NCI-H1417 treated with DMSO at 0.1 percent for 48 hours (cell line): Measurements from ENCODE around the gene ARFIP1.
"Not testable (repeated sequence)": the region's sequence is repeated elsewhere in the genome, so short reads cannot be mapped to it uniquely, and the experiment has no call there.

Source experiments
- DNase-seq: peaks from one replicate; lab custom pipeline; 2025; lab: John Stamatoyannopoulos, UW

Gene ARFIP1

DNA sequence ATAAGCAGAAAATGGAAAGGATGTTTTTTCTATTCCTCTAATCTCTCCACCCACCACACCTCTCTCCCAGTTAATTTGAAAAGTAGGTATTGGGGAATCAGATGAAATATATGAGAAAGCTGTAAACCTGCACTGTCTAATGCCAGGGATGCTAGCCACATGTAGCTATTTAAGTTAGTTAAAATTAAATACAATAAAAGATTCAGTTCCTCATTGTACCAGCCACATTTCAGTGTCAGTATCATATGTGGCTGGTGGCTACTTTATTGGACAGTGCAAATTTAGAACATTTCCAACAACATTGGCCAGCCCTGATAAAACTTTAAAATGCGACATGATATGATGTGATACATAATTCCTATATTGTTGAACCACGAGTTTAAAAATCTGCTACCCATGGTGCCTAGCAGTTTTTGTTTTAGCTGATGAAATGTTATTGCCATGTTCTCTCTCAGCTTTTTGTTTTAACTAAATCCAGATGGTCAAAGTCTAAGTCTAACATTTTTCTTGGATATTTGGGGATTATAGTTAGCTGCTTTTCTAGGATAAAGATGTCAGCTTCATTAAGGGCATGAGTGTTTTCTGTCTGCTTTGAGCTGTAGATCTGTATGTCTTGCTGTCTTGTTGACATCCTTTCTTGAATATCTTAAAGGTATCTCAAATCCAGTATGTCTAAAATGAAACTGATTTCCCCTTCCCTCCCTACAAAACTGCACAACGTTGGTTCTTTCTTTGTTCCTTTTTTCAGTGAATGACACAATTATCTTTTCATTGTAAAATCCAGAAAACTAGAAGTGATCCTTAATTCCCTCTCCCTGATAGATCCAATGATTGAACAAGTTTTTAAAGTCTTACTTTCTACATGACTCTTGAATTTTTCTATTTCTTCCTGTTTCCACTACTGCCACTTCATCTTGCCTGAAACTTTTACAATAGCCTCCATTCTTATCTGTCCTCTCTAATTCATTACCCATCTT is 6.2 kb downstream of the ARFIP1 start:
- no peak for DNase-seq

DNA sequence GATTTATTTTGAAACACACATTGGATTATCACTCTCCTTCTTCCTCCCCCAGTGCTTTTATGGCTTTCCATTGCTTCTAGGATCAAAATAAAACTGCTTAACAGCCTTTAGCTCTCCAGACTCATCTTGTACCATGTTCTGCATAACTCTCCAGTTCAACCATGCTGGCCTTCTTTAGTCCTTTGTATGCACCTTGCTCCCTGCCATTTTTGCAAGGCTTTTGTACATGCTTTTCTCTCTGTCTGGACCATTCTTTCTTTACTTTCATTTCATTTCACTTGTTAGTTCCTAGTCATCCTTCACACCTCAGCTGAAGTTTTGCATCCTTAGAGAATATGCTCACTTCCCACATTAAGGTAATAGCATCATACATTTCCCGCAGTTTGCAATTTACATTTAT is 6.9 kb downstream of the ARFIP1 start:
- DNase-seq, result no peak

DNA sequence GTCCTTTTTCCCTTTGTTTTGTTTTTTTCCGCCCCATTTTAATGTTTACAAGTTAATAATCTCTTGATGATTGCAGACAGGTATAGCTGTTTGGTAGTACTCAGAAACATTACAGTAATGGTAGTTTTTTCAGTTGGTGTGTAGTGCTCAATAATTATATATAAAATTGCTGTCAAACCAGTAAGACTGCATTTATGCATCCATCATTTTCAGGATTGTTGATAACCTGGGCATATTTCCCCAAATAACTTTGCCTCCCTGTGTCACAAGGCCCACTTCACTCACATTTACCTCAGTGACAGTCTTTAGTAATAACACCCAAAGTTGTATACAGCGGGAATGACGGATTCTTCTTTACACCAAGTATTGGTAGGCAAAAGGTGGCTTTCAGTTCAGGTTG is 16.1 kb downstream of the ARFIP1 start:
- DNase-seq, result no peak

DNA sequence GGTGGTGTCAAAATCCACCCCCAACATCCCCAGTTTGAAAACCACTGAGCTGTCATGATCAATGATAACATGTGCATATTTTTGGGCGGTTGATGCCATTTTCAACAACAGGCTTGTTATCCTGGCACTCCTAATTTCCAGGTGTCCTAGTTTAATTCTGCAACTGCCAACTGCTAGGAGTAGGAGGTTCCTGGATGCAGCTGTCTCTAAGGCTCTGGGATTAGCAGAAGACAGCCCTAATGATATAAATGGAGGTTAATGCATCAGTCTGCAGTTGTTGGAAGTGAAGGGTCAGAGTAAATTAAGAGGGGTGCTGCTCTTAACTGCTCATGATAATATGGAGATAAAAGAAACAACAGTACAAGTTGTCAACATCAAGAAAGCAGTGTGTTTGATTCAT is 23.8 kb downstream of the ARFIP1 start:
- DNase-seq, result no peak

DNA sequence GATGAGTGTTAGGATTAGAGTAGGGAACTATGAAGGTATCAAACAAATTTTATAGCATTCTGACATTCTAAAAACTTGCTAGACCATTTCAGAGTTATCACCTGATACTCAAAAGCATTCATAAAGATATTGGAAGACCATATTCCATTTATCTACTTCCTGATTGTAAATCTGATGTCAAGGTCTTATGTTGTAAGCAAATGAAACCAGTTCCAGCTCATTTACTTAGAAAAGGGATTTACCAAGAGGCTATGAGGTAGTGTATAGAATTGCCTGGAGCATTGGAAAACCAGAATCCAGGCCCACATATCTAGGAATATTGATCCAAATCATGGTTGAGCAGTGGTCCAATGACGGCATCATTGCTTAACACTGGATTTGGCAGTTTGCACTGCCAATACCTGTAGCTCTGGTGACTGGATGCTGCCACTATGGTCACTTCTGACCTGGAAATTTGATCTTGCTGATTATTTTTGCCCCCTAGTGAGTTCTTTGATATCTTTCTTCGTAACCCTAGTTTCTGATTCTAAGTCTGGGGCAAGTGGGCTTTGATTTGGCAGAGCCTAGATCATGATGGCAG is 25.4 kb downstream of the ARFIP1 start:
- no peak for DNase-seq

DNA sequence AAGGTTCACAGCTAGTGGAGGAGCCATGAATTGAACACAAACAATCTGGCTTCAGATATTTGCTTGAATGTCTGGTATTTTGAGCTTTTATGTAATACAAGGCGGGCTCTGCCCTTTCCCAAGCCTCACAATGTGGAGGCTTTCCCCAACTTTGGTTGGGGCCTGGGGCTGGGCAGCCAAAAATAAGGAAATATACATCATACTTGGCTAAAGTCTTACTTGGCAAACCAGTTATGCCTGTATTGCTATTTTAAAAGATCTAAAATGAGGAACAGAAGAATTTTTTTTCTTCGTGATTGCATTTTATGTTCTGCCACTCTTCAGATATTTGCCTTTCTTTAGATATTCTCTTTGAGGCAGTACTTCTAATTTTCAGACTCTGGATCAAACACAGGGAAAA is 26.1 kb downstream of the ARFIP1 start:
- no peak for DNase-seq

DNA sequence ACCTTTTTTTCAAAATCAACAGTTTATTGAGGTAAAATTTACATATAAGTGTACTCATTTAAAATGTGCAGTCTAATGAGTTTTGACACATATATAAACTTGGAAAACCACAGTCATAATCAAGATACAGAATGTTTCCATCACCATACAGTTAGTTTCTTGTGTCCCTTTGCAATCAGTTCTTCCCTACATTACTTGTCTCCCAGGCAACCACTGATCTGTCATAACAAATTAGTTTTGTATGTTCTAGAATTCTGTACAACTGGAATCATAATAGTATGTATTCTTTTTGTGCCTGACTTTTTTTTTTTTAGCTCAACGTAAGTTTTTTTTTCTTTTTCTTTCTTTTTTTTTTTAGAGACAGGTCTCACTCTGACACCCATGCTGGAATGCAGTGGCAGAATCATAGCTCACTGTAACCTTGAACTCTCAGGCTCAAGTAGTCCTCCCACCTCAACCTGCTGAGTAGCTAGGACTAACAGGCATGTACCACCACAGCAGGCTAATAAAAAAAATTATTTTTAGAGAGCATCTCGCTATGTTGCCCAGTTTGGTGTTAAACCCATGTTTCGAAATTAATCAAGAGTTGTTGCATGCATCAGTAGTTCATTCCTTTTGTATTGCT is 26.9 kb downstream of the ARFIP1 start:
- DNase-seq, result no peak

DNA sequence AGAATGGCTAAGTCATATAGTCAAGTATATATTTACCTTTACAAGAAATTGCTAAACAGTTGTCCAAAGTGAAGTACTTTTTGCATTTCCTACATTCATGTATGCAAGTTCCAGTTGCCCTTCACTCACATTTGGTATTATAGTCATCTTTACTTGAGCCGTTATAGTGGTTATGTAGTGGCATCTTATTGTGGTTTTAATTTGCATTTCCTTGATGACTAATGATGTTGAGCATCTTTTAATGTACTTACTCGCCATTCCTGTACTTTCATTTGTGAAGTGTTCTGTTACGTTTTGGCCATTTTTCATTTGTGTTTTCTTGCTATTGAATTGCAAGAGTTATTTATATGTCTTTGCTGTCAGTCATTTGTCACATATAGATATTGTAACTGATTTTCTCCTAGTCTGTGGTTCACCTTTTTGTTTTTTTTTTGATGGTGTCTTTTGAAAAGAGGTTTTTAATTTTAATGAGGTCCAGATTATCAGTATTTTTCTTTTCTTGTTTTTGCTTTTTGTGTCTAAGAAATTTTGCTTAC is 27.6 kb downstream of the ARFIP1 start:
- no peak for DNase-seq

DNA sequence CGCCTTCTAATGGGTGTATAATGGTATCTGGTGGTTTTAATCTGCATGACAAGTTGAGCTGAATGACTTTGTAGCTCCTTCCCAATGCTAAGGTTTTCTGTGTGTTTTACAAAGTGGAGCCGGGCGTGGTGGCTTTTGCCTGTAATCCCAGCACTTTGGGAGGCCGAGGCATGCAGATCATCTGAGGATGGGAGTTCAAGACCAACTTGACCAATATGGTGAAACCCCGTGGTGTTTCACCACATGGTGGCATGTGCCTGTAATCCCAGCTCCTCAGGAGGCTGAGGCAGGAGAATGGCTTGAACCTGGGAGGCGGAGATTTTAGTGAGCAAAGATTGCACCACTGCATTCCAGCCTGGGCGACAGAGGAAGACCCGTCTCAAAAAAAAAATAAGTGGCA is 28.9 kb downstream of the ARFIP1 start:
- no peak for DNase-seq

DNA sequence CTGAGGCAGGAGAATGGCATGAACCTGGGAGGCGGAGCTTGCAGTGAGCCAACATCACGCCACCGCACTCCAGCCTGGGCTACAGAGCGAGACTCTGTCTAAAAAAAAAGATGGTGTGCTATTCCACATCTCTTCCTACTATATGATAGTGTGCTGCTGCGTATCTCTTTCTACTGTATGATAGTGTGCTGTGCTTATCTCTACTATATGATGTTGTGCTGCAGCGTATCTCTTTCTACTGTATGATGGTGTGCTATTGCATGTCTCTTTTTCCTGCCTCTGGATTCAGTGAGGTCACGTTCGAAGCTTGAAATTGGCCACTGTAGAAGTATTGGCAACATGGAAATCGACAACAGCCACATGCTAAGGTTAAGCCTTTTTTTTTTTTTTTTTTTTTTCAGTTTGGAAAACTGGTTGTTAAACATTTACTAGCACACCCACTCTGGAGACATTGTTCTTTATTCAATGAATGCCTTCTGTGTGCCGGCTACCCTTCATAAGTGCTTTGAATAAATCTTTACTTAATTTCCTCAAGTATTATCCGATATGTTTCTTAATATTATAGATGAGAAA is 31.0 kb downstream of the ARFIP1 start:
- DNase-seq, result no peak

DNA sequence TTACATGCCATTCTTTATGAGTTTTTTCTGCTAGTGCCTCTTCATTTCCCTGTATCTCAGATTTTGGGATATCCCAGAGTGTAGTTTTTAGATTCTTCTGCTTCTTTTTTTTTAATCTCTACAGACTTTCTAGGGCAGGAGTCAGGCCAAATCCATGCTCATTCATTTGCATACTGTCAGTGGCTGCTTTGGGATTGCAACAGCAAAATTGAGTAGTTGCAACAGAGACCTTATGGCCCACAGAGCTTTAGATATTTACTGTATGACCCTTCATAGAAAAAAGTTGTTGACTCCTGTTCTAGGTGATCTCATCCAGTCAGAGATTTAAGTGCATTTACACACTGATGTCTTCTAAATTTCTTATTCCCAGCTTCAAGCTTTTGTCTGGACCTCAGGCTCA is 35.3 kb downstream of the ARFIP1 start:
- DNase-seq, result no peak

DNA sequence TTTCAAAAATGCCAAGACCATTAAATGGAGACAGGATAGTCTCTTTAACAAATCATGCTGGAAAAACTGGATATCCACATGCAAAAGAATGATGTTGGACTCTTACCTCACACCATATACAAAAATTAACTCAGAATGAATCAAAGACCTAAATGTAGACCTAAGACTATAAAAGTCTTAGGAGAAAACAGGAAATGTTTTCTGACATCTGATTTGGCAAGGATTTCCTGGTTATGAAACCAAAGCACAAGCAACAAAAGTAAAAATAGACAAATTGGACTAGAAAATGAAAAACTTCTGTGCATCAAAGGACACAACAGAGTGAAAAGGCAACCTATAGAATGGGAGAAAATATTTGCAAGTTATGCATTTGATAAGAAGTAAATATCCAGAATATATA is 37.6 kb downstream of the ARFIP1 start:
- DNase-seq, result no peak

DNA sequence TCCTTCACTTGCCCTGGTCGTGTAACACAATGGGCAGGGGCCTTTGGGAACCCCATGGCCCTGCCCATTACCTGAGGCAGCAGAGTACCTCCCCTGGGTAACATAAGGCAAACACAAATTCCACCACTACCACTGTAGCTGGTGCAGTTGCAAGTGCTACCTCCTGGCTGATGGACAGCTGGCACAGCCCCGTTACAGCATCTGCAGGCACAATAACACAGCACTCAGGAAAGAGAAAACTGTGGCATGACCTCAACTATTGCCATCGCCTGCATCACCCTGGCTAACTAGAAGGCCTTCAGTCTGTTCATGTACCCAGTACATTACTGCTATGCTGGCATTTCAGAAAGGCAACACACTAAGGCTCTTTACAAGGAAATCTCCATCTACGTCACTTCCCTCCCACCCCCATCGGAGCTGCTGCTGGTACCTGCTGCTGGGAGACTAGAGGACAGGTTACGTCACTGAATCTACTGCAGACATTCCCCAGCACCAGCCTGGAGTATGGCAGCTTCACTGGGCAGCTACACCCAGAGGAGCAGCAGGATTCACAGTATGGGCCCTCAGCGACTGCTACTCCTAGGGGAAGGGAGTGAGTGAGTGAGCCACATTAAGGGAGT is 39.4 kb downstream of the ARFIP1 start:
- no peak for DNase-seq

DNA sequence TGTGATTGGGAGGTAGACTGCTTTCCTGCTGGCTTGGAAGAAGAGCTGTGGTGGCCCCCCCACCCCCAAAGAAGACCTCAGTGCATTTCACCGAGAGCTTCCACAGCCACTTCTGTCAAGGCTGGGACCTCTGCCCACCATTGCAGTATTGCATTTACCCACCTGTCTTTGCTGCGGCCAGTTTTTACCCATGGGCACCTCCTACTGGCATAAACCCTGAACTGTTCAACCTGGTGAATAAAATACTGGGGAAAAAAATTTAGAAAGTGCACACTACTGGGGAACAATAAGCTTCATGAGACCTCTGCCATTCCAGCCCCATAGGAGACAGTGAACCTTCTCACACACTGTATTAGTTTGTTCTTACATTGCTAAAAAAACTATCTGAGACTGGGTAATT is 40.3 kb downstream of the ARFIP1 start:
- DNase-seq, result no peak

DNA sequence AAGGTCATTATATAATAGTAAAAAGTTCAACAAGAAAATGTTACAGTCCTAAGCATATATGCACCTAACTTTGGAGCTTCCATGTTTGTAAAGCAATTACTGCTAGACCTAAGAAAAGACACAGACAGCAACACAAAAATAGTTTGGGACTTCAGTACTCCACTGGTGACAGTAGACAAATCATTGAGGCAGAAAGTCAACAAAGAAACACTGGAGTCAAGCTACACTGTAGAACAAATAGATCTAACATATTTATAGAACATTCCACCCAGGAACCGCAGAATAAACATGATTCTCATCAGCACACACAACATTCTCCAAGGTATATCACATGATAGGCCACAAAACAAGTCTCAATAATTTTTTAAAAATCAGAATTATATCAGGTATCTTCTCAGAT is 42.6 kb downstream of the ARFIP1 start:
- no peak for DNase-seq

DNA sequence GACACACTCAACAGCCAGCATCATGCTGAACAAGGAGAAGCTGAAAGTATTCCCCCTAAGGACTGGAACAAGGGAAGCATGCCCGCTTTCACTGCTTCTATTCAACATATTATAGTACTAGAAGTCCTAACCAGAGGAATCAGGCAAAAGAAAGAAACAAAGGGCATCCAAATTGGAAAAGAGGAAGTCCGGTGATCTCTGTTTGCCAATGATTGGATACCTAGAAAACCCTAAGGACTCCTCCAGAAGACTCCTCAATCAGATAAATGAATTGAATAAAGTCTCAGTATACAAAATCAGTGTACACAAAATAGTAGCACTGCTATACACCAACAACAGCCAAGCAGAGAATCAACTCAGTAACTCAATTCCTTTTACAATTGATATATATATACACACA is 44.8 kb downstream of the ARFIP1 start:
- DNase-seq, result no peak

DNA sequence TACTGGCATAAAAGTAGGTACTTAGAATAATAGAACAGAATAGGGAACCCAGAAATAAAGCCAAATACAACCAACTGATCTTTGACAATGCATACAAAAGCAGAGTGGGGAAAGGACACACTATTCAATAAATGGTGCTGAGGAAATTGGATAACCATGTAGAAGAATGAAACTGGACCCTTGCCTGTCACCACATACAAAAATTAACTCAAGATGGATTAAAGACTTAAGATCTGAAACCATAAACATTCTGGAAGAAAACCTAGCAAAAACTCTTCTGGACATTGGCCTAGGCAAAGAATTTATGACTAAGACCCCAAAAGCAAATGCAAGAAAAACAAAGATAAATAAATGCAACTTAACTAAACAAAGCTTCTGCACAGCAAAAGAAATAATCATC is 45.6 kb downstream of the ARFIP1 start:
- no peak for DNase-seq

DNA sequence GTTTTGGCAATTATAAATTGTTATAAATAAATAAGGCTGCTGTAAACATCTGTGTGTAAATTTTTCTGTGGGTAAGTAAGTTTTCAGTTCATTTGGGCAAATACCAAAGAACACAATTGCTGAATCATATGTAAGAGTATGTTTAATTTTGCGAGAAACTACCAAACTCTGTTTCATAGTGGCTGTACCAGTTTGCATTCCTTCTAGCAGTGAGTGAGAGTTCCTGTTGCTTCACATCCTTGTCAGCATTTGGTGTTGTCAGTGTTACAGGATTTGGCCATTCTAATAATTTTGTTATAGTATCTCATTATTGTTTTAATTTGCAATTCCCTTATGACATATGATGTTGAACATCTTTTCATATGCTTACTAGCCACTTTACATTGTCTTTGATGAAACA is 48.4 kb downstream of the ARFIP1 start:
- DNase-seq, result no peak

DNA sequence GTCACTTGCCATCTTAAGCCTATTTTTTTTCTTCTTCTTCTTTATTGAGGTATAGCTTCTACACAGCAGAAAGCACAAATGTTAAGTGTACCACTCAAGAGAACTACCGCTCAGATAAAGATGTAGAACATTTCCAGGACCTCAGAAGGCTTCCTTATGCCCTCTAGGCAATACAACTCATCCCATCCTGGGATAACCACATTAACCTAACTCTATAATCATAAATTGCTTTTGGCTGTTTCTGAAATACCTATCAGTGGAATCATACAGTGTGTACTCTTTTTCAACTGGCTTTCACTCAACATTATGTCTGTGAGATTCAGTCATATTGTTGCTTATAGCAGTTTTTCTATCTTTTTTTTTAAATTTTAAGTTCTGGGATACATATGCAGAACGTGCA is 51.7 kb downstream of the ARFIP1 start:
- DNase-seq, result no peak

DNA sequence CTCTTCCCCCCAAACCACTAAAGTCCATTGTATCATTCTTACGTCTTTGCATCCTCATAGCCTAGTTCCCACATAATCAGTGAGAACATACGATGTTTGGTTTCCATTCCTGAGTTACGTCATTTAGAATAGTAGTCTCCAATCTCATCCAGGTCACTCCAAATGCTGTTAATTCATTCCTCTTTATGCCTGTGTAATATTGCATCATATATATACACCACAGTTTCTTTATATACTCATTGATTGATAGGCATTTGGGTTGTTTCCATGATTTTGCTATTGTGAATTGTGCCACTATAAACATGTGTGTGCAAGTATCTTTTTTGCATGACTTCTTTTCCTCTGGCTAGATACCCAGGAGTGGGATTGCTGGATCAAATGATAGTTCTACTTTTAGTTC is 57.2 kb downstream of the ARFIP1 start:
- DNase-seq, result no peak

DNA sequence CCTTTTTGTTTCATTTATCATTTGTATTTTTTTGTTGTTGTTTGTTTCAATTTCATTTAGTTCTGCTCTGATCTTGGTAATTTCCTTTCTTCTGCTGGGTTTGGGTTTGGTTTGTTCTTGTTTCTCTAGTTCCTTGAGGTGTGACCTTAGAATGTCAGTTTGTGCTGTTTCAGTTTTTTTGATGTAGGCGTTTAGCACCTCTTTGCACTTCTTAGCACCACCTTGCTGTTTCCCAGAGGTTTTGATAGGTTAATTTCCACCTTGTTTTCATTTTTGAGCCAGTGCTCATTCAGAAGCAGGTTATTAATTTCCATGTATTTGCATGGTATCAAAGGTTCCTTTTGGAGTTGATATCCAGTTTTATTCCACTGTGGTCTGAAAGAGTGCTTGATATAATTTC is 60.0 kb downstream of the ARFIP1 start:
- DNase-seq, result not testable (repeated sequence)

DNA sequence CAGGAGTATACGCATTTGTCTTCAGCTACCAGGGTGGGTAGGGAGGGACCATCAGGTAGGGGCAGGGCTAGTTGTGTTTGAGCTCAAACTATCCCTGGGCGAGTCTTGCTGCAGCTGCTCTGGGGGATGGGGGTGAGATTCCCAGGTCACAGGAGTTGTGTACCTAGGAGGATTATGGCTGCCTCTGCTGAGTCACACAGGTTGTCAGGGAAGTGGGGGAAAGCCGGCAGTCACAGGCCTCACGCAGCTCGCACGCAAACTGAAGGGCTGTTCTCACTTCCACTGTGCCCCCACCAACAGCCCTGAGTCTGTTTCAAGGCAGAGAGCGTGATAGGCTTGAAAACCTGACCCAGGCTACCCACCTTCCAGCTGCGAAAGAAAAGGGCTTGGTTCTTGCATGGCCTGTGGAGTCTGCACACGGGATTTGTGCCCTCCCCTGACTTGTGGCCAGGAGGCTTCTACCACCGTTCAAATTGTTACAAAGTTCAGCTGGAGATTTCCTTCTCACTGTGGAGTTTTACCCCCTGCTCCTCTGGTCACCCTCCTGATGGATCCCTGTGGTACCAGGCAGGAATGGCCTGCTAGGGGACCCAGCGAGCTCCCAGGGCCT is 63.8 kb downstream of the ARFIP1 start:
- DNase-seq, result no peak
